IMR-90 (cell line): ENCODE data around the gene CNGA1. TPM values are rescaled to one million over a fixed set of nuclear protein-coding genes. Genes with fewer than 3 reads are reported as not detected.

Experiments used
- ATAC-seq: fragments of 200-7000 bp; cut with Tn5 transposase; 2 replicates; pipeline ENCODE4 v1.9.1; 2020; ENCODE audit warnings: low read depth, mild to moderate bottlenecking, moderate library complexity
- BruUV-seq: library from RNA; stranded (reverse); fragments of 400-500 nt; replicated peaks from 2 replicates; lab custom pipeline; 2021; lab: Mats Ljungman, UMichigan
- CTCF ChIA-PET: fragments of 300-600 bp; formaldehyde crosslinking; extraction: SDS; loops from one replicate; lab custom pipeline; 2021; ENCODE audit warnings: antibody characterized with exemption; lab: Yijun Ruan, JAX
- POLR2A ChIA-PET: fragments of 300-600 bp; sonication (Branson Sonifier 250); formaldehyde crosslinking; loops from one replicate; lab custom pipeline; 2022; ENCODE audit warnings: antibody characterized with exemption; ENCODE audit not compliant: unreplicated experiment; lab: Charles Lee
- DNase-seq: peaks from one replicate; pipeline ENCODE4 v3.0.0; 2013
- H2AFZ ChIP-seq: replicated peaks from 2 replicates; pipeline ENCODE3; 2013; ENCODE audit warnings: low read length, mild to moderate bottlenecking; ENCODE audit not compliant: poor library complexity
- H2AK5ac ChIP-seq: 2 replicates; pipeline ENCODE4 v1.6.1; 2013; ENCODE audit warnings: low read depth, low read length, inconsistent platforms
- H2AK9ac ChIP-seq: replicated peaks from 2 replicates; pipeline ENCODE3; 2013; ENCODE audit warnings: mild to moderate bottlenecking, low read depth, low read length, moderate library complexity; ENCODE audit not compliant: poor library complexity
- H2BK120ac ChIP-seq: 2 replicates; pipeline ENCODE4 v1.6.1; 2013; ENCODE audit warnings: low read depth, low read length, inconsistent platforms
- H2BK15ac ChIP-seq: 3 replicates; pipeline ENCODE4 v1.6.1; 2013; ENCODE audit warnings: low read depth, low read length, inconsistent platforms
- H2BK20ac ChIP-seq: 2 replicates; pipeline ENCODE4 v1.6.1; 2013; ENCODE audit warnings: low read depth, mild to moderate bottlenecking, inconsistent platforms, low read length, moderate library complexity
- H2BK5ac ChIP-seq: 2 replicates; pipeline ENCODE4 v1.6.1; 2013; ENCODE audit warnings: mild to moderate bottlenecking, low read depth, low read length, inconsistent platforms; ENCODE audit not compliant: poor library complexity, severe bottlenecking
- H3K14ac ChIP-seq: replicated peaks from 2 replicates; pipeline ENCODE4 v1.6.1; 2013; ENCODE audit warnings: low read depth, low read length, inconsistent platforms
- H3K18ac ChIP-seq: 2 replicates; pipeline ENCODE4 v1.6.1; 2013; ENCODE audit warnings: low read depth, low read length, control low read depth
- H3K23ac ChIP-seq: 2 replicates; pipeline ENCODE4 v1.6.1; 2013; ENCODE audit warnings: low read depth, low read length, inconsistent platforms
- H3K27ac ChIP-seq: 2 replicates; pipeline ENCODE4 v1.5.1; 2013; ENCODE audit warnings: mild to moderate bottlenecking, control low read depth, low read length; ENCODE audit not compliant: insufficient read depth
- H3K27me3 ChIP-seq: 2 replicates; pipeline ENCODE4 v1.6.1; 2013; ENCODE audit warnings: low read length; ENCODE audit not compliant: control insufficient read depth, insufficient read depth
- H3K36me3 ChIP-seq: 2 replicates; pipeline ENCODE4 v1.6.1; 2013; ENCODE audit warnings: low read length, mixed read lengths; ENCODE audit not compliant: control insufficient read depth, insufficient read depth
- H3K4ac ChIP-seq: 2 replicates; pipeline ENCODE4 v1.6.1; 2013; ENCODE audit warnings: low read depth, low read length, inconsistent platforms
- H3K4me1 ChIP-seq: 2 replicates; pipeline ENCODE4 v1.6.1; 2013; ENCODE audit warnings: low read length, mixed read lengths; ENCODE audit not compliant: control insufficient read depth, insufficient read depth
- H3K4me2 ChIP-seq: 2 replicates; pipeline ENCODE4 v1.6.1; 2013; ENCODE audit warnings: low read depth, mild to moderate bottlenecking, control low read depth, low read length, moderate library complexity
- H3K4me3 ChIP-seq: 2 replicates; pipeline ENCODE4 v1.5.1; 2013; ENCODE audit warnings: low read depth, mild to moderate bottlenecking, control low read depth, low read length, moderate library complexity; ENCODE audit not compliant: insufficient read depth
- H3K56ac ChIP-seq: 2 replicates; pipeline ENCODE4 v1.6.1; 2013; ENCODE audit warnings: low read length, inconsistent platforms; ENCODE audit not compliant: insufficient read depth; ENCODE audit errors: extremely low read depth
- H3K79me1 ChIP-seq, 2 experiments: 2 replicates each; pipeline ENCODE4 v1.6.1; 2013; ENCODE audit warnings: low read length in 2 of 2, inconsistent platforms in 1 of 2, low read depth in 1 of 2
- H3K9ac ChIP-seq: 2 replicates; pipeline ENCODE4 v1.6.1; 2013; ENCODE audit warnings: low read depth, low read length, control low read depth
- H3K9me1 ChIP-seq: 2 replicates; pipeline ENCODE4 v1.6.1; 2013; ENCODE audit warnings: low read length, inconsistent platforms; ENCODE audit not compliant: insufficient read depth
- H3K9me3 ChIP-seq: 2 replicates; pipeline ENCODE4 v1.6.1; 2013; ENCODE audit warnings: low read length; ENCODE audit not compliant: control insufficient read depth, insufficient read depth
- H4K20me1 ChIP-seq: 2 replicates; pipeline ENCODE4 v1.6.1; 2013; ENCODE audit warnings: low read length, inconsistent platforms; ENCODE audit not compliant: insufficient read depth
- H4K5ac ChIP-seq: 2 replicates; pipeline ENCODE4 v1.6.1; 2013; ENCODE audit warnings: mild to moderate bottlenecking, low read depth, low read length, control low read depth
- H4K8ac ChIP-seq, 2 experiments: 2 replicates each; pipeline ENCODE4 v1.6.1; 2013; ENCODE audit warnings: low read depth in 2 of 2, low read length in 2 of 2, control low read depth in 1 of 2, inconsistent platforms in 1 of 2
- H4K91ac ChIP-seq: 2 replicates; pipeline ENCODE4 v1.6.1; 2013; ENCODE audit warnings: low read depth, low read length, inconsistent platforms; ENCODE audit not compliant: insufficient read depth
- BHLHE40 ChIP-seq: fragments of 150-350 bp; IDR thresholded peaks from 2 replicates; pipeline ENCODE4 v1.6.1; 2016; ENCODE audit warnings: mild to moderate bottlenecking, low read depth, low read length
- CEBPB ChIP-seq: IDR thresholded peaks from 2 replicates; pipeline ENCODE4 v1.6.1; 2012; ENCODE audit warnings: low read depth, low read length, improper control_type of control experiment
- CHD1 ChIP-seq: IDR thresholded peaks from 2 replicates; pipeline ENCODE4 v1.6.1; 2012; ENCODE audit warnings: low read depth, low read length, improper control_type of control experiment
- FOS ChIP-seq: fragments of 150-350 bp; IDR thresholded peaks from 2 replicates; pipeline ENCODE4 v1.6.1; 2016; ENCODE audit warnings: low read depth, low read length
- MAFK ChIP-seq: IDR thresholded peaks from 2 replicates; pipeline ENCODE4 v1.6.1; 2012; ENCODE audit warnings: low read depth, low read length, improper control_type of control experiment
- MAZ ChIP-seq: IDR thresholded peaks from 2 replicates; pipeline ENCODE4 v1.6.1; 2012; ENCODE audit warnings: low read depth, mild to moderate bottlenecking, low read length, improper control_type of control experiment, moderate library complexity, borderline replicate concordance
- MXI1 ChIP-seq: IDR thresholded peaks from 2 replicates; pipeline ENCODE4 v1.6.1; 2012; ENCODE audit warnings: low read depth, mild to moderate bottlenecking, low read length, moderate library complexity, borderline replicate concordance
- POLR2A ChIP-seq: IDR thresholded peaks from 2 replicates; pipeline ENCODE4 v1.6.1; 2012; ENCODE audit warnings: mild to moderate bottlenecking, low read depth, low read length
- RAD21 ChIP-seq: IDR thresholded peaks from 2 replicates; pipeline ENCODE4 v1.6.1; 2012; ENCODE audit warnings: low read length, improper control_type of control experiment
- RCOR1 ChIP-seq: IDR thresholded peaks from 2 replicates; pipeline ENCODE4 v1.6.1; 2012; ENCODE audit warnings: mild to moderate bottlenecking, low read length, improper control_type of control experiment; ENCODE audit not compliant: insufficient replicate concordance
- RFX5 ChIP-seq: IDR thresholded peaks from 2 replicates; pipeline ENCODE4 v1.8.0; 2012; ENCODE audit warnings: low read depth, mild to moderate bottlenecking, low read length, moderate library complexity
- SMC3 ChIP-seq: fragments of 150-350 bp; IDR thresholded peaks from 2 replicates; pipeline ENCODE4 v1.6.1; 2016; ENCODE audit warnings: low read depth, mild to moderate bottlenecking, antibody characterized with exemption, low read length, moderate library complexity
- WGBS, 2 experiments: methylation state at CpG; one replicate each; pipeline versions ENCODE4 v1.1.5 to v1.1.7; 2013; ENCODE audit warnings: missing lambda C conversion rate in 2 of 2; ENCODE audit not compliant: insufficient read length in 1 of 2; ENCODE audit errors: extremely low coverage in 2 of 2; 5-methylcytosine and 5-hydroxymethylcytosine counted together
- dilution Hi-C: fragments of 300-500 bp; cut with HindIII; formaldehyde crosslinking; loops from one replicate; pipeline ENCODE4 v1.14.3; 2018; ENCODE audit warnings: low sequenced_read_pairs; ENCODE audit not compliant: unreplicated experiment
- in situ Hi-C: fragments of 300-500 bp; cut with MboI; formaldehyde crosslinking; loops from 3 replicates; pipeline ENCODE4 v1.14.3; 2019; ENCODE audit warnings: low sequenced_read_pairs, inconsistent platforms, mixed read lengths
- intact Hi-C: fragments of 100-400 bp; cut with micrococcal nuclease; formaldehyde crosslinking; loops from 2 replicates; pipeline ENCODE4 v1.10.0; 2022
- polyA plus RNA-seq, 3 experiments: library from polyadenylated mRNA; depleted of rRNA; stranded (reverse); fragments of >200 nt; gene quantifications; 2 replicates each; pipeline ENCODE4 v1.2.3, GENCODE V29; 2012; ENCODE audit warnings: low replicate concordance in 1 of 3
- total RNA-seq: library from RNA; depleted of rRNA; stranded (reverse); fragments of >200 nt; gene quantifications from 2 replicates; pipeline ENCODE4 v1.2.3, GENCODE V29; 2012
- TF ChIP-seq, protein P1 (sequence below): conservative IDR thresholded peaks from 2 replicates; pipeline ENCODE4 v1.5.1; 2012; ENCODE audit warnings: mild to moderate bottlenecking, low read depth, low read length, improper control_type of control experiment

CNGA1 gene
- total and polyA plus RNA-seq, 2 of the 4 experiments (the other 2 are of a cell fraction), result not detected

- in situ Hi-C loops (no loop called here), intact Hi-C loops (no loop called here), dilution Hi-C loops (no loop called here)
- Histone ChIP-seq H4K8ac (no peak overlapping the region), H3K27ac (no peak overlapping the region), H2AK5ac (no peak overlapping the region), H2AK9ac (no peak overlapping the region), H3K4me1 (no peaks in the 10 kb centered on the region), H3K9me3 (no peaks in the 10 kb centered on the region), H4K5ac (no peak overlapping the region), H3K4me2 (no peak overlapping the region), H4K20me1 (no peaks in the 10 kb centered on the region), H2BK20ac (no peak overlapping the region), H3K4me3 (no peak overlapping the region), H3K9me1 (no peaks in the 10 kb centered on the region; the same call in 1 of the 2 replicates), H3K79me1 (no peaks in the 10 kb centered on the region), H3K18ac (no peak overlapping the region), H2BK5ac (no peak overlapping the region), H3K9ac (no peak overlapping the region), H2AFZ (no peak overlapping the region), H3K4ac (no peak overlapping the region), H2BK15ac (no peak overlapping the region), H3K36me3 (no peaks in the 10 kb centered on the region), H3K14ac (no peak overlapping the region), H3K23ac (no peak overlapping the region), H4K91ac (no peak overlapping the region), H3K56ac (no peak overlapping the region), H2BK120ac (no peak overlapping the region), H3K27me3 (peaks cover 6% of the 10 kb centered on the region)
- ChIA-PET CTCF (interaction anchor here (0.9 kb wide), 1 partner anchor 9 kb away, joined by 4 read pairs; no protein-coding TSS in a partner anchor), POLR2A (no interaction called here)
- TF ChIP-seq RFX5 (no peak), MXI1 (no peak), FOS (no peak), RCOR1 (no peak), SMC3 (no peak), RAD21 (no peak), MAFK (no peak), CHD1 (no peak), POLR2A (no peak), MAZ (no peak), BHLHE40 (no peak), CEBPB (no peak)
- TF ChIP-seq, protein P1, sequence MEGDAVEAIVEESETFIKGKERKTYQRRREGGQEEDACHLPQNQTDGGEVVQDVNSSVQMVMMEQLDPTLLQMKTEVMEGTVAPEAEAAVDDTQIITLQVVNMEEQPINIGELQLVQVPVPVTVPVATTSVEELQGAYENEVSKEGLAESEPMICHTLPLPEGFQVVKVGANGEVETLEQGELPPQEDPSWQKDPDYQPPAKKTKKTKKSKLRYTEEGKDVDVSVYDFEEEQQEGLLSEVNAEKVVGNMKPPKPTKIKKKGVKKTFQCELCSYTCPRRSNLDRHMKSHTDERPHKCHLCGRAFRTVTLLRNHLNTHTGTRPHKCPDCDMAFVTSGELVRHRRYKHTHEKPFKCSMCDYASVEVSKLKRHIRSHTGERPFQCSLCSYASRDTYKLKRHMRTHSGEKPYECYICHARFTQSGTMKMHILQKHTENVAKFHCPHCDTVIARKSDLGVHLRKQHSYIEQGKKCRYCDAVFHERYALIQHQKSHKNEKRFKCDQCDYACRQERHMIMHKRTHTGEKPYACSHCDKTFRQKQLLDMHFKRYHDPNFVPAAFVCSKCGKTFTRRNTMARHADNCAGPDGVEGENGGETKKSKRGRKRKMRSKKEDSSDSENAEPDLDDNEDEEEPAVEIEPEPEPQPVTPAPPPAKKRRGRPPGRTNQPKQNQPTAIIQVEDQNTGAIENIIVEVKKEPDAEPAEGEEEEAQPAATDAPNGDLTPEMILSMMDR, result no peak
- BruUV-seq, result no TSS peak
- DNase-seq (no peak), ATAC-seq (no peak)
- WGBS, 2 experiments, result no CpG with 5 or more reads among the region's 3 CpGs
Observed at GRCh38 chr4:48012824-48013223, 3.7 kb downstream of the CNGA1 start.
